HG02885 (cell line): ENCODE measurements around the gene ADCYAP1.

Source experiments
- ATAC-seq: cut with Tn5 transposase; IDR thresholded peaks from one replicate; pipeline ENCODE4 v1.9.1; 2021; ENCODE audit warnings: mild to moderate bottlenecking; ENCODE audit not compliant: unreplicated experiment, poor library complexity

Gene ADCYAP1

GRCh38 chr18:908758-909724 is 4.4 kb downstream of the ADCYAP1 start:
- no peak for ATAC-seq

- ATAC-seq: no peak
Observed at GRCh38 chr18:910247-910646, 5.6 kb downstream of the ADCYAP1 start.

- ATAC-seq: no peak
Observed at GRCh38 chr18:911025-911424, 6.4 kb downstream of the ADCYAP1 start.

GRCh38 chr18:911486-911885 is 6.8 kb downstream of the ADCYAP1 start:
- no peak for ATAC-seq

GRCh38 chr18:916562-916961 is 11.9 kb downstream of the ADCYAP1 start:
- no peak for ATAC-seq

- no peak for ATAC-seq
Observed at GRCh38 chr18:919078-919477, 14.4 kb downstream of the ADCYAP1 start.

GRCh38 chr18:923144-923866 is 18.6 kb downstream of the ADCYAP1 start:
- ATAC-seq: no peak

GRCh38 chr18:924987-925386 is 20.3 kb downstream of the ADCYAP1 start:
- no peak for ATAC-seq

- no peak for ATAC-seq
Observed at GRCh38 chr18:926946-927345, 22.3 kb downstream of the ADCYAP1 start.

GRCh38 chr18:933082-933481 is 28.4 kb downstream of the ADCYAP1 start:
- no peak for ATAC-seq

GRCh38 chr18:934518-935133 is 30.0 kb downstream of the ADCYAP1 start:
- ATAC-seq: no peak

GRCh38 chr18:936941-937340 is 32.3 kb downstream of the ADCYAP1 start:
- ATAC-seq: no peak

- ATAC-seq: no peak
Observed at GRCh38 chr18:939166-939565, 34.5 kb downstream of the ADCYAP1 start.

GRCh38 chr18:939958-940357 is 35.3 kb downstream of the ADCYAP1 start:
- no peak for ATAC-seq

GRCh38 chr18:941331-941730 is 36.7 kb downstream of the ADCYAP1 start:
- ATAC-seq: no peak

- ATAC-seq: no peak
Observed at GRCh38 chr18:944440-944839, 39.8 kb downstream of the ADCYAP1 start.

GRCh38 chr18:949724-950631 is 45.3 kb downstream of the ADCYAP1 start:
- ATAC-seq: no peak

GRCh38 chr18:950882-951495 is 46.3 kb downstream of the ADCYAP1 start:
- ATAC-seq: no peak

GRCh38 chr18:955384-956066 is 50.9 kb downstream of the ADCYAP1 start:
- ATAC-seq: no peak
